ENCODE data around the gene CDH4. TPM values are rescaled to one million over a fixed set of nuclear protein-coding genes. Genes with fewer than 3 reads are reported as not detected.
A peak's percentile ranks its signal among the peaks of the same experiment; 100 is the strongest.

The CDH4 gene
- total RNA-seq, 1 experiment from 2014 or later, result 5.3 TPM

- H3K27me3 Mint-ChIP-seq (ENCODE audit: low read depth), result peaks cover 59% of the 10 kb centered on the region
- DNase-seq (ENCODE audit: low spot score), result no peak
- peaks cover 20% of the 10 kb centered on the region for H3K9me3 Mint-ChIP-seq
- ChIA-PET CTCF (no interaction called here), POLR2A (no interaction called here)
- no peak for TF ChIP-seq HMGA2 (CRISPR knock-in tag; IDR thresholded peaks at IDR 0.05)
- TF ChIP-seq GABPB1 (CRISPR knock-in tag; IDR thresholded peaks at IDR 0.05), result no peak
- TF ChIP-seq ZNF219 (CRISPR knock-in tag; IDR thresholded peaks at IDR 0.05; ENCODE audit: borderline replicate concordance), result no peak
- no peak for TF ChIP-seq TEAD1 (CRISPR knock-in tag; IDR thresholded peaks at IDR 0.05)
- no peak for TF ChIP-seq HMGXB4 (CRISPR knock-in tag; IDR thresholded peaks at IDR 0.05)
- TF ChIP-seq ZNF138 (CRISPR knock-in tag; conservative IDR thresholded peaks at IDR 0.05), result no peak
- no peak for TF ChIP-seq CREB1 (CRISPR knock-in tag; IDR thresholded peaks at IDR 0.05)
- TF ChIP-seq, protein P1, sequence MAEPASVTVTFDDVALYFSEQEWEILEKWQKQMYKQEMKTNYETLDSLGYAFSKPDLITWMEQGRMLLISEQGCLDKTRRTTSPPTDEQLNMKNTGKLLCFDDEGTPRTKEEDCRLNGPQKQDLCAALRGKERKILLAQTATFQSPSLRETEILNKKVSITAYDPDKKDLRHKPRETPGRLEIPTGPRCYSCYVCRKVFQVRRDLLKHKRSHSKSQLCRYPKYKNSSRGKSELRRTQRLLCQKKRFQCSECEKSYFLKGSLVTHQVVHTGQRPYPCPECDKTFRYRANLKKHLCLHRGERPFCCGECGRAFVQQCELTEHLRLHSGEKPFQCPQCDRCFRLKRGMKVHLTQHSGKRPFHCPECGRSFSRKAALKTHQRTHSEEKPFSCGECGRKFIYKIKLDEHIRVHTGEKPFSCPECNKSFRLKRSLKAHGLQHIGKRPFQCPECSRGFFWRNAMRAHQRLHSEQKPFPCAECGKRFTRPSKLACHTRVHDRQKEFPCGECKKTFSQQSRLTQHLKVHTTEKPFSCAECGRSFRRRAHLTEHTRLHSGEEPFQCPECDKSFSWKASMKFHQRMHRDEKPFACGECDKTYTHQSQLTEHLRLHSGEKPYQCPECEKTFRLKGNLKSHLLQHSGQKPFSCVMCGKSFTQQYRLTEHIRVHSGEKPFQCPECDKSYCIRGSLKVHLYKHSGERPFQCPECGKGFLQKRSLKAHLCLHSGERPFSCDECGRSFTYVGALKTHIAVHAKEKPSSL (CRISPR knock-in tag; conservative IDR thresholded peaks at IDR 0.05), result no peak
- TF ChIP-seq, protein P2, sequence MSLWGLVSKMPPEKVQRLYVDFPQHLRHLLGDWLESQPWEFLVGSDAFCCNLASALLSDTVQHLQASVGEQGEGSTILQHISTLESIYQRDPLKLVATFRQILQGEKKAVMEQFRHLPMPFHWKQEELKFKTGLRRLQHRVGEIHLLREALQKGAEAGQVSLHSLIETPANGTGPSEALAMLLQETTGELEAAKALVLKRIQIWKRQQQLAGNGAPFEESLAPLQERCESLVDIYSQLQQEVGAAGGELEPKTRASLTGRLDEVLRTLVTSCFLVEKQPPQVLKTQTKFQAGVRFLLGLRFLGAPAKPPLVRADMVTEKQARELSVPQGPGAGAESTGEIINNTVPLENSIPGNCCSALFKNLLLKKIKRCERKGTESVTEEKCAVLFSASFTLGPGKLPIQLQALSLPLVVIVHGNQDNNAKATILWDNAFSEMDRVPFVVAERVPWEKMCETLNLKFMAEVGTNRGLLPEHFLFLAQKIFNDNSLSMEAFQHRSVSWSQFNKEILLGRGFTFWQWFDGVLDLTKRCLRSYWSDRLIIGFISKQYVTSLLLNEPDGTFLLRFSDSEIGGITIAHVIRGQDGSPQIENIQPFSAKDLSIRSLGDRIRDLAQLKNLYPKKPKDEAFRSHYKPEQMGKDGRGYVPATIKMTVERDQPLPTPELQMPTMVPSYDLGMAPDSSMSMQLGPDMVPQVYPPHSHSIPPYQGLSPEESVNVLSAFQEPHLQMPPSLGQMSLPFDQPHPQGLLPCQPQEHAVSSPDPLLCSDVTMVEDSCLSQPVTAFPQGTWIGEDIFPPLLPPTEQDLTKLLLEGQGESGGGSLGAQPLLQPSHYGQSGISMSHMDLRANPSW (CRISPR knock-in tag; conservative IDR thresholded peaks at IDR 0.05; ENCODE audit: low read depth), result no peak
- TF ChIP-seq ETV6 (CRISPR knock-in tag; IDR thresholded peaks at IDR 0.05), result no peak
- TF ChIP-seq KAT7 (CRISPR knock-in tag; IDR thresholded peaks at IDR 0.05; ENCODE audit: borderline replicate concordance), result no peak
- TF ChIP-seq JUN (CRISPR knock-in tag; IDR thresholded peaks at IDR 0.05), result no peak
- TF ChIP-seq, protein P3, sequence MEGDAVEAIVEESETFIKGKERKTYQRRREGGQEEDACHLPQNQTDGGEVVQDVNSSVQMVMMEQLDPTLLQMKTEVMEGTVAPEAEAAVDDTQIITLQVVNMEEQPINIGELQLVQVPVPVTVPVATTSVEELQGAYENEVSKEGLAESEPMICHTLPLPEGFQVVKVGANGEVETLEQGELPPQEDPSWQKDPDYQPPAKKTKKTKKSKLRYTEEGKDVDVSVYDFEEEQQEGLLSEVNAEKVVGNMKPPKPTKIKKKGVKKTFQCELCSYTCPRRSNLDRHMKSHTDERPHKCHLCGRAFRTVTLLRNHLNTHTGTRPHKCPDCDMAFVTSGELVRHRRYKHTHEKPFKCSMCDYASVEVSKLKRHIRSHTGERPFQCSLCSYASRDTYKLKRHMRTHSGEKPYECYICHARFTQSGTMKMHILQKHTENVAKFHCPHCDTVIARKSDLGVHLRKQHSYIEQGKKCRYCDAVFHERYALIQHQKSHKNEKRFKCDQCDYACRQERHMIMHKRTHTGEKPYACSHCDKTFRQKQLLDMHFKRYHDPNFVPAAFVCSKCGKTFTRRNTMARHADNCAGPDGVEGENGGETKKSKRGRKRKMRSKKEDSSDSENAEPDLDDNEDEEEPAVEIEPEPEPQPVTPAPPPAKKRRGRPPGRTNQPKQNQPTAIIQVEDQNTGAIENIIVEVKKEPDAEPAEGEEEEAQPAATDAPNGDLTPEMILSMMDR (IDR thresholded peaks at IDR 0.05), result no peak
- no peak for TF ChIP-seq RELA (CRISPR knock-in tag; IDR thresholded peaks at IDR 0.05; ENCODE audit: borderline replicate concordance)
- TF ChIP-seq, protein P4, sequence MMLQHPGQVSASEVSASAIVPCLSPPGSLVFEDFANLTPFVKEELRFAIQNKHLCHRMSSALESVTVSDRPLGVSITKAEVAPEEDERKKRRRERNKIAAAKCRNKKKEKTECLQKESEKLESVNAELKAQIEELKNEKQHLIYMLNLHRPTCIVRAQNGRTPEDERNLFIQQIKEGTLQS (CRISPR knock-in tag; conservative IDR thresholded peaks at IDR 0.05), result no peak
- H3K27ac Mint-ChIP-seq, result no peak overlapping the region
- ATAC-seq, result no peak
- H3K36me3 Mint-ChIP-seq, result peaks cover 7% of the 10 kb centered on the region
- H3K4me3 Mint-ChIP-seq, result no peak overlapping the region
- H3K4me1 Mint-ChIP-seq, result peaks cover 18% of the 10 kb centered on the region
Measured at GRCh38 chr20:61376541-61377240, 124.6 kb downstream of the CDH4 start.

DNA sequence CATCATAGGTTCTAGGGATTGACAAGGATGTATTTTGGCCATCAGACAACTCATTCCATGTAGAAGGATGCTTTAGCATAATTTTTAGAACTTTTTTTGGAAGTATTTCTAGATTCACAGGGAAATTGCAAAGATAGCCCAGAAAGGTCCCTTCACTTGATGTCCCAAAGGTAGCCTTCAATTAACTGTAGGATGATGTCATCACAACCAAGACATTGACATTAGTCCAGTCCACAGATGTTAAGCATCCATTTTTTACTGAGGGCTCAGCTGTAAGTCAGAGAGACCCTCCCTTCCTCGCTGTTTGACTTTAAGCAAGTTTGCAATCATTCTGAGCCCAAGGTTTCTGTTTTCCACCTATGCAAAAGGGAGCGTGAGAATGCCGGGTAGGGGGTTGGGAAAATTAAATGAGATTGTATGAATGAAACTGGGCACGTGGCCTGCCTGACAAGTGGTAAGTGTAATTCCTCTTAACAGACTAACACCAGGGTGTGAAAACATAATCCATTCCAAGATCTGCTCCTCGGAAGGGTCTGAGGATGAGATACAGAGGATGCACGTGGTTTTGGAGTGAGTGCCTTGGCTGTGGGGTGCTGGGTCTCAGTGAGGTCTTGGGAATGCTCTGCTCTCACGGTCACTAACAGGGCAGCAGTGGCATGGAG lies 126.8 kb downstream of the CDH4 start:
- no peak overlapping the region for H3K4me3 Mint-ChIP-seq
- 0 out of 2 replicates have a peak overlapping the region, but pooled peaks have one; percentile 3 for H3K27ac Mint-ChIP-seq
- DNase-seq (ENCODE audit: low spot score) (no peak), ATAC-seq (no peak)
- CTCF ChIA-PET, result no interaction called here
- TF ChIP-seq E2F5 (CRISPR knock-in tag; IDR thresholded peaks at IDR 0.05), result no peak
- TF ChIP-seq, protein P5, sequence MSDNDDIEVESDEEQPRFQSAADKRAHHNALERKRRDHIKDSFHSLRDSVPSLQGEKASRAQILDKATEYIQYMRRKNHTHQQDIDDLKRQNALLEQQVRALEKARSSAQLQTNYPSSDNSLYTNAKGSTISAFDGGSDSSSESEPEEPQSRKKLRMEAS (CRISPR knock-in tag; IDR thresholded peaks at IDR 0.05), result no peak
- TF ChIP-seq FOXP1 (CRISPR knock-in tag; IDR thresholded peaks at IDR 0.05; ENCODE audit: borderline replicate concordance), result no peak
- H3K27me3 Mint-ChIP-seq (ENCODE audit: low read depth), result peaks cover 52% of the 10 kb centered on the region
- peaks cover 17% of the 10 kb centered on the region for H3K36me3 Mint-ChIP-seq
- H3K9me3 Mint-ChIP-seq, result peaks cover 31% of the 10 kb centered on the region
- peaks cover 16% of the 10 kb centered on the region for H3K4me1 Mint-ChIP-seq
- POLR2A ChIA-PET, result no interaction called here
